ENCODE results near the gene ATP2A2.
A peak's percentile ranks its signal among the peaks of the same experiment; 100 is the strongest.
"Not testable (repeated sequence)": the region's sequence is repeated elsewhere in the genome, so short reads cannot be mapped to it uniquely, and the experiment has no call there.

Gene ATP2A2

GRCh38 chr12:110343736-110344555 lies 62.9 kb downstream of the ATP2A2 start:
- DNase-seq: no peak

DNA sequence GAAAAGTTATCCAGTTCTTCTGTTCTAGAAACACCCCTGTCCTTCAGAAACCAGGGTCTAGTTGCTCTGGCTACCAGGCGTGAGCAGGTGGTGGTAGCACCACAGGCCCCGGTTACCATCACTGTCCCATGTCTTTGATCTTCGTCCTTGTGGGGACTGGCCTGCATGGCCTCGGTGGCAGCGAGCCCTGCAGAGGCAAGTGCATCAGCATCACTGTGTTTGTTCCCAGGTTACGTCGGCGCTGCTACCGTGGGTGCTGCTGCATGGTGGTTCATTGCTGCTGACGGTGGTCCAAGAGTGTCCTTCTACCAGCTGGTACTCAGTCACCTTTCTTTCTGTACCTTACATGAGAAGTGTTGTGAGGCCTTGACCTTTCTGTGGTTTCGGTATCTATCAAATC lies 63.6 kb downstream of the ATP2A2 start:
- no peak for DNase-seq

GRCh38 chr12:110345176-110345661 lies 64.2 kb downstream of the ATP2A2 start:
- no peak for DNase-seq

GRCh38 chr12:110345963-110346362 lies 64.9 kb downstream of the ATP2A2 start:
- no peak for DNase-seq

DNA sequence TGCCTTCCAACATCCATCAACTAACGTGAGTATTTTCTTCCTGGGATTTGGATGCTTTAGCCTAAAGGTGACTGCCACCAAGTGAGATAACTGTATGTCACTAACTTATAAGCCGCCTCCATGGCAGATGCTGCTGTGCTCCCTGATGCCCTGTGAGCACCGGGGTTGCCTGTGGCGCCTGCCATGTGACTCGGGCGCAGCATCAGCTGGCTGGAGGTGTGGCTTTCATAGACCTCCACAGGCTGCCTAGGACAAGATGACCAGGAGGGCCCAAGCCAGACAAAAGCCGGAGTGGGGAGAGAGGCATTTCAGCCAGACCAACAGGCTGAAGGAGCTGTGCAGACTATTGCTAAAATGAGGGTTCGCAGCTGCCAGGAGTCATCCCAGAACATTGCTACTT lies 66.7 kb downstream of the ATP2A2 start:
- DNase-seq: no peak

- no peak for DNase-seq
Measured at GRCh38 chr12:110348431-110349059, 67.5 kb downstream of the ATP2A2 start.

GRCh38 chr12:110349096-110349495 lies 68.0 kb downstream of the ATP2A2 start:
- DNase-seq: no peak

DNA sequence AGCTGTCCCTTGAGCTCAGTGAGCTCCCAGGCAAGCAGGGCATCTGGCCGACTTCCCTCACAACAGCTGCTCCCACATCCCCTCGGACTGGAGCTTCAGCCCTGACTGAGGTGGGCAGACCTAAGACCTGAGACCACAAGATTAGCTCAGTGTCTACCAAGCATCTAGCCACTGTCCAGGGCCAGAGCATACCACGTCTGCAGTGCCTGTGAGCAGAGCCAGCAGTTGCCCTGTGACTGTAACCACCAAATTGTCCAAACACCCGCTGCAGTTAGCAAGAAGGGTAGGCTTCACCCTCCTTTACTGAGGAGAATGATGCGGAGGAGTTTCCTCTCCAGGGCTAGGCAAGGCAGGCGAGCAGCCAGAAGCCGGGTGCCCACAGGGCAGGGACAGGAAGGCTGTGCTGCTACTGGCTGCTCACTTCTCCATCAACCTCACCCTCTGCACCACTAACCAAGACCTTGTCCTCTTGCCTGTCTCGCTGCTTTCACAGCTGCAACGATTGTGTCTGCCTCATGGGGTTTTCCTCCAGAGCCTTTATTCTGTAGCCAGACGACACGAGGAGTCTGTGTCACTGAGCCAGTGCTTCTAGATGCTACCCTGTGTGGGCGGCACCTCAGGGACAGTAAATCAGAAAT lies 68.6 kb downstream of the ATP2A2 start:
- peak; percentile 48 for DNase-seq

- no peak for DNase-seq
Measured at GRCh38 chr12:110351119-110351518, 70.1 kb downstream of the ATP2A2 start.

GRCh38 chr12:110352401-110352800 lies 71.4 kb downstream of the ATP2A2 start:
- no peak for DNase-seq

GRCh38 chr12:110353211-110353965 lies 72.3 kb downstream of the ATP2A2 start:
- DNase-seq: no peak

- no peak for DNase-seq
Measured at GRCh38 chr12:110354172-110354780, 73.2 kb downstream of the ATP2A2 start.

- DNase-seq: no peak
Measured at GRCh38 chr12:110355073-110355472, 74.0 kb downstream of the ATP2A2 start.

- not testable (repeated sequence) for DNase-seq
Measured at GRCh38 chr12:110358384-110359097, 77.5 kb downstream of the ATP2A2 start.

- no peak for DNase-seq
Measured at GRCh38 chr12:110361216-110361615, 80.2 kb downstream of the ATP2A2 start.

GRCh38 chr12:110365489-110366320 lies 84.7 kb downstream of the ATP2A2 start:
- DNase-seq: no peak

GRCh38 chr12:110366321-110367142 lies 85.5 kb downstream of the ATP2A2 start:
- DNase-seq: no peak

- no peak for DNase-seq
Measured at GRCh38 chr12:110367181-110367864, 86.3 kb downstream of the ATP2A2 start.

DNA sequence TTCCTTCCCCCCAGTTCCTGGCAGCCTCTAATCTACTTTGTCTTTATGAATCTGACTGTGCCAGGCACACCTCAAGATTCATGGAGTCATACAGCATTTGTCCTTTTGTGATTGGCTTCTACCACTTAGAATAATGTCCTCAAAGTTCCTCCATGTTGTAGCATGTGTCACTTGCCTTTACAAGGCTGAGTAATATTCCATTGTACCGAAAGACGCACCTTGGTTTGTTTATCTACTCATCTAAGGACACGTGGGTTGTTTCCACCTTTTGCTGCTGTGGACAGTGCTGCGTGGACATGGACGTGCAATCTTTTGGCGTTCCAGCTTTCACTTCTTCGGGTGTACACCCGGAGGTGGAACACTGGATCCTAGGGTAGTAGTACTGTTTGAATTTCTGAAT lies 88.9 kb downstream of the ATP2A2 start:
- no peak for DNase-seq

Data from activated T-cell treated with anti-CD3 and anti-CD28 coated beads, Interleukin-2, amount 50 U/mL, for 1 hour (primary cell).